Esophagus squamous epithelium (tissue), 4 donors: ENCODE results near the gene FAM114A2.

Source experiments
- CTCF ChIP-seq, 6 experiments: fragments of 450-650 bp in 4 of 6; fragments of 200-600 bp in 2 of 6; sonication (generic) in 2 of 6; IDR thresholded peaks; one replicate each; pipeline ENCODE4 v1.5.1; 2016 to 2019; ENCODE audit warnings: antibody characterized with exemption in 6 of 6, mild to moderate bottlenecking in 4 of 6, moderate library complexity in 4 of 6
- POLR2A ChIP-seq, 4 donors: fragments of 450-650 bp; IDR thresholded peaks; one replicate each; pipeline ENCODE4 v1.6.1; 2017; ENCODE audit warnings: antibody characterized with exemption in 4 of 4, mild to moderate bottlenecking in 4 of 4, moderate library complexity in 3 of 4

- TF ChIP-seq CTCF (IDR thresholded peaks at IDR 0.05) (no peak), POLR2A (IDR thresholded peaks at IDR 0.05) (no peak)
Observed at GRCh38 chr5:153972240-153972639, 66.5 kb downstream of the FAM114A2 start.
